DND-41 (cell line): ENCODE data around the gene FOXO3.

Source experiments
- ATAC-seq: fragments of 200-7000 bp; cut with Tn5 transposase; 3 replicates; pipeline ENCODE4 v1.9.1; 2021; ENCODE audit warnings: low read depth; ENCODE audit not compliant: insufficient read depth
- DNase-seq: peaks from one replicate; pipeline ENCODE4 v3.0.0-alpha.2; 2020
- H2AFZ ChIP-seq: 2 replicates; pipeline ENCODE4 v1.6.0; 2012; ENCODE audit warnings: low read depth, low read length
- H3K27ac ChIP-seq: 2 replicates; pipeline ENCODE4 v1.5.1; 2012; ENCODE audit warnings: low read length, inconsistent platforms
- H3K27me3 ChIP-seq: fragments of 200-600 bp; sonication (generic); 2 replicates; pipeline ENCODE4 v1.6.0; 2012; ENCODE audit warnings: low read length, mild to moderate bottlenecking, inconsistent platforms; ENCODE audit not compliant: insufficient read depth, poor library complexity
- H3K36me3 ChIP-seq: 2 replicates; pipeline ENCODE4 v1.5.1; 2012; ENCODE audit warnings: low read length, inconsistent platforms; ENCODE audit not compliant: insufficient read depth
- H3K4me1 ChIP-seq: 2 replicates; pipeline ENCODE4 v1.5.1; 2012; ENCODE audit warnings: mild to moderate bottlenecking, low read length; ENCODE audit not compliant: insufficient read depth
- H3K4me2 ChIP-seq: 2 replicates; pipeline ENCODE4 v1.6.0; 2012; ENCODE audit warnings: mild to moderate bottlenecking, moderate library complexity, low read length, inconsistent platforms; ENCODE audit not compliant: insufficient read depth
- H3K4me3 ChIP-seq, 2 experiments: fragments of 200-600 bp in 1 of 2; shearing (Covaris generic) in 1 of 2; 2 replicates each; pipeline ENCODE4 v1.5.1; 2012 to 2016; ENCODE audit warnings: inconsistent platforms in 2 of 2, low read length in 2 of 2, mild to moderate bottlenecking in 2 of 2, low read depth in 1 of 2, moderate library complexity in 1 of 2
- H3K79me2 ChIP-seq: 2 replicates; pipeline ENCODE4 v1.6.0; 2012; ENCODE audit warnings: low read length, inconsistent platforms; ENCODE audit not compliant: insufficient read depth
- H3K9ac ChIP-seq: 2 replicates; pipeline ENCODE4 v1.6.0; 2012; ENCODE audit warnings: low read depth, mild to moderate bottlenecking, inconsistent platforms, low read length, moderate library complexity
- H3K9me3 ChIP-seq: 2 replicates; pipeline ENCODE4 v1.5.1; 2012; ENCODE audit warnings: low read length, moderate library complexity, mild to moderate bottlenecking, inconsistent platforms; ENCODE audit not compliant: insufficient read depth, severe bottlenecking
- H4K20me1 ChIP-seq: 2 replicates; pipeline ENCODE4 v1.6.0; 2012; ENCODE audit warnings: low read length; ENCODE audit not compliant: insufficient read depth
- EZH2 ChIP-seq: IDR thresholded peaks from 3 replicates; pipeline ENCODE4 v1.6.1; 2012; ENCODE audit warnings: borderline replicate concordance, low read depth, mild to moderate bottlenecking, moderate library complexity, low read length, inconsistent platforms; ENCODE audit not compliant: severe bottlenecking
- TF ChIP-seq, protein P1 (sequence below): IDR thresholded peaks from 2 replicates; pipeline ENCODE4 v1.5.1; 2012; ENCODE audit warnings: borderline replicate concordance, low read length, moderate library complexity, mild to moderate bottlenecking; ENCODE audit not compliant: poor library complexity, severe bottlenecking; ENCODE audit errors: extremely low read depth

Gene FOXO3

DNA sequence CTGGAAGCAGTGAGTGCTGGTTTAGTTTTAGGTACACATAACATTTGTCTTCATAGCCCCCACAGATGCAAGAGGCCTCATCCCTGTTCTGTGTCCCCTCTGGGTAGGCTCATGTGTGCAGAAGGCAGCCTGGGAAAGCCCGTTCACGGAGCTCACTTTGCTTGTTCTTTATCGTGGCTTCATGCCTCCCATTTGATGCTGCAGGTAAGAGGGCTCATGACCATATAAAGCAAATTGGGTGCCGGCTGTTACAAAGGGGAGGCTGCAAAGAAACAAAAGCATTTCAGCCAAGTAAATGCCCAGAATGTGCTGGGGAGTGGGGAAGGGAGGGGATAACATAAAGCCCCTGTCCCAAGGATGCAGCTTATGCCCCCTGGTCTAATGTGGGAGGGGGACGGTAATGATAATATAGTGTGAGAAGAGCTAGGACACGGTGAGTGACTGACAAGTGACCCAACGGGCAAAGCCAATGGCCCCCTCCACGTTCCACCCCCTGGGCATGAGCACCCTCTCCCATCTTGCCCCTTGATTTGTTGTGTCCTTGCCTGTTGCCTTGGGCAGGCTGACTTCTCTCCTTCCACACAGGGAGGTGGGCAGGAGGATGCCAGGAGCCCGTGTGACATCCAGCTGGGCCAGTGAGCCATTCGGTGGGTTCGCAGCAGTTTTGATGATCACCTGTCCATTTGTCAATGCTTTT is 138.0 kb downstream of the FOXO3 start:
- no peak for DNase-seq
- H3K27me3 ChIP-seq: no peaks in the 10 kb centered on the region
- peaks cover 11% of the 10 kb centered on the region for H3K9me3 ChIP-seq
- no peaks in the 10 kb centered on the region for H3K79me2 ChIP-seq
- TF ChIP-seq, protein P1, sequence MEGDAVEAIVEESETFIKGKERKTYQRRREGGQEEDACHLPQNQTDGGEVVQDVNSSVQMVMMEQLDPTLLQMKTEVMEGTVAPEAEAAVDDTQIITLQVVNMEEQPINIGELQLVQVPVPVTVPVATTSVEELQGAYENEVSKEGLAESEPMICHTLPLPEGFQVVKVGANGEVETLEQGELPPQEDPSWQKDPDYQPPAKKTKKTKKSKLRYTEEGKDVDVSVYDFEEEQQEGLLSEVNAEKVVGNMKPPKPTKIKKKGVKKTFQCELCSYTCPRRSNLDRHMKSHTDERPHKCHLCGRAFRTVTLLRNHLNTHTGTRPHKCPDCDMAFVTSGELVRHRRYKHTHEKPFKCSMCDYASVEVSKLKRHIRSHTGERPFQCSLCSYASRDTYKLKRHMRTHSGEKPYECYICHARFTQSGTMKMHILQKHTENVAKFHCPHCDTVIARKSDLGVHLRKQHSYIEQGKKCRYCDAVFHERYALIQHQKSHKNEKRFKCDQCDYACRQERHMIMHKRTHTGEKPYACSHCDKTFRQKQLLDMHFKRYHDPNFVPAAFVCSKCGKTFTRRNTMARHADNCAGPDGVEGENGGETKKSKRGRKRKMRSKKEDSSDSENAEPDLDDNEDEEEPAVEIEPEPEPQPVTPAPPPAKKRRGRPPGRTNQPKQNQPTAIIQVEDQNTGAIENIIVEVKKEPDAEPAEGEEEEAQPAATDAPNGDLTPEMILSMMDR: no peak
- no peak for TF ChIP-seq EZH2
- no peak overlapping the region for H3K9ac ChIP-seq
- H2AFZ ChIP-seq: no peak overlapping the region
- no peaks in the 10 kb centered on the region for H3K36me3 ChIP-seq
- H4K20me1 ChIP-seq: no peaks in the 10 kb centered on the region
- H3K27ac ChIP-seq: no peak overlapping the region
- ATAC-seq: no peak
- H3K4me3 ChIP-seq: no peak overlapping the region
- H3K4me1 ChIP-seq: no peaks in the 10 kb centered on the region
- no peak overlapping the region for H3K4me2 ChIP-seq

DNA sequence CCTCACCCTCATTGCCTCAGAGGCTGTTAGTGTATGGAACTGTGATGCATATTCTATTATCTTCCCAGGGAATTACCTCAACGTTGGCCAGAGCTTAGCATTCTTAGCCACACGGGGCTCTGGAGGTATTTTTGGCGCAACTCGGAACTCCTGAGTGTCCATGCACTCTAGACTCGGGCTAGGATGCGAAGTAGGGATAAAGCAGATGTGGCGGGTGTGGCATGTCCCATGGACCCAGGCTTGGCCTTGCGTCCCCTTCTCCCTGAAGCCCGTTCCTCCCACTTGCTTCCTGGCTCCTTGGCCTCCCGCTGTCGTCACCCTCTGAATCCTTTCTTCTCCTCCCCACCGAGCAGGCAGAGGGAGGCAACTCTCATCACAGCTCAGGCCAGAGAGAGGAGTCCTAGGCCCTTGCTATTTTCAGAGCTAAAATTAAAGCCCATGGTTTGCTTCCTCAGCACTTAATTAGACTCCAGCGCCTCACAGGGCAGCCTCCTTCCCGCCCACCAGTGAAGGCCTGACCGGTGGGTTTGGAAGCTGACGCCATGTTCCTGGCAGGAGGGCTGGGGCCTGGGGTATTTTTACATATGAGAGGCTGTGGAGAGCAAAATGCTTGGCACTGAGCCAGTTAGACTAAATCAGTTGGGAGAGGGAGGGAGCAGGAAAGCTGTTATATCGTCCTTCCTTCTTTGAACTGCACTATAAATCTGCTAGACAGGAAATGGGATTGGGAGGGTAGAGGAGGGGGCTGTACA is 138.7 kb downstream of the FOXO3 start:
- Histone ChIP-seq H4K20me1 (no peaks in the 10 kb centered on the region), H3K9me3 (peaks cover 11% of the 10 kb centered on the region), H3K27ac (no peak overlapping the region), H3K4me2 (no peak overlapping the region), H3K4me1 (no peaks in the 10 kb centered on the region), H3K36me3 (no peaks in the 10 kb centered on the region), H3K9ac (no peak overlapping the region), H3K79me2 (no peaks in the 10 kb centered on the region), H3K27me3 (no peaks in the 10 kb centered on the region), H3K4me3 (no peak overlapping the region), H2AFZ (no peak overlapping the region)
- no peak for TF ChIP-seq EZH2
- TF ChIP-seq, protein P1: no peak
- ATAC-seq (no peak), DNase-seq (no peak)

DNA sequence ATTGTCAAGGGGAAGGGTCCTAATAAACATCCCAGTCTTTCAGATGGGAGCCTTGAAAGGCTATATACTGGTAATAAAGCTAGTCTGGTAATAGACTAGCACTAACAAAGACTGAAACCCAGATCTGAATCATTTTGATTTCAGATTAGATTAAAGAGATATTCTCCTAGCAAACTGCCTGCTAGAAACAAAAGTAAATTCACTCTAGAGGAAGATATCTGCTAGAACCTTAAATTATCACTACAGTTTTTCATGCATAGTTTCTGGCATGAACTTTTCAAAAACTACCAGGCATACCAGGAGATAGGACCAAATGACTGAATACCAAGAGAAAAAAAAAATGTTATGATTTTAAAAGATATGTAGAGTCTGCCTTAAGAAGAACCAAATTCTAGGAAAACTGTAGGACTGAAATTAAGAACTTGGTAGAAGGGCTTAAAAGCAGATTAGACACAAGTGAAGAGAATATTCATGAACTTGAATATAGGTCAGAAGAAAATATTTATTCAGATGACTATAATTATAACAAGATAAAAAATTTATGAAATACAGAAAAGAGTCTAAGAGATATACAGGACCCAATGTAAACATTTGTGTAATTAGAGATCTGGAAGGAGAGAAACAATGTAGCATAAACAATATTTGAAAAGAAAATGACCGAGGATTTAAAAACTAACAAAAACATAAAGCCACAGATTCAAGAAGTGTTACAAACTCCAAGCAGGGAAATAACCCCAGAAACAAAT is 141.6 kb downstream of the FOXO3 start:
- H3K4me3 ChIP-seq: no peak overlapping the region
- no peak overlapping the region for H3K9ac ChIP-seq
- H3K79me2 ChIP-seq: no peaks in the 10 kb centered on the region
- no peaks in the 10 kb centered on the region for H3K27me3 ChIP-seq
- no peak overlapping the region for H2AFZ ChIP-seq
- DNase-seq (no peak), ATAC-seq (no peak)
- H4K20me1 ChIP-seq: no peaks in the 10 kb centered on the region
- no peak overlapping the region for H3K27ac ChIP-seq
- TF ChIP-seq, protein P1: no peak
- TF ChIP-seq EZH2: no peak
- H3K4me1 ChIP-seq: no peaks in the 10 kb centered on the region
- no peak overlapping the region for H3K4me2 ChIP-seq
- H3K36me3 ChIP-seq: no peaks in the 10 kb centered on the region
- H3K9me3 ChIP-seq: peaks cover 11% of the 10 kb centered on the region
